Activated T-cell treated with anti-CD3 and anti-CD28 coated beads, Interleukin-2, amount 50 U/mL, for 24 hours (primary cell): ENCODE results near the gene TOM1.
A peak's percentile ranks its signal among the peaks of the same experiment; 100 is the strongest.

Experiments
- DNase-seq: peaks from one replicate; pipeline ENCODE4 v3.0.0-alpha.2; 2020
- H3K27ac Mint-ChIP-seq: 2 replicates; pipeline ENCODE4 v1.8.0; 2020; ENCODE audit warnings: mild to moderate bottlenecking, mixed read lengths
- H3K27me3 Mint-ChIP-seq: 2 replicates; pipeline ENCODE4 v1.8.0; 2020; ENCODE audit warnings: mixed read lengths
- H3K36me3 Mint-ChIP-seq: 2 replicates; pipeline ENCODE4 v1.8.0; 2020; ENCODE audit warnings: low read depth, mixed read lengths
- H3K4me1 Mint-ChIP-seq: 2 replicates; pipeline ENCODE4 v1.8.0; 2020; ENCODE audit warnings: low read depth, mixed read lengths
- H3K4me3 Mint-ChIP-seq: 2 replicates; pipeline ENCODE4 v1.8.0; 2020; ENCODE audit warnings: mild to moderate bottlenecking, moderate library complexity, mixed read lengths
- H3K9me3 Mint-ChIP-seq: 2 replicates; pipeline ENCODE4 v1.8.0; 2020; ENCODE audit warnings: mixed read lengths

Gene TOM1

GRCh38 chr22:35296051-35296450, 3.6 kb upstream of the TOM1 start:
- no peak for DNase-seq
- H3K27me3 Mint-ChIP-seq: no peaks in the 10 kb centered on the region
- H3K4me3 Mint-ChIP-seq: no peak overlapping the region
- no peak overlapping the region for H3K27ac Mint-ChIP-seq
- peaks cover 65% of the 10 kb centered on the region for H3K36me3 Mint-ChIP-seq
- H3K4me1 Mint-ChIP-seq: peaks cover 14% of the 10 kb centered on the region
- no peaks in the 10 kb centered on the region for H3K9me3 Mint-ChIP-seq

GRCh38 chr22:35299217-35299672, 449 bp upstream of the TOM1 start:
- no peak for DNase-seq
- Mint-ChIP-seq H3K9me3 (no peaks in the 10 kb centered on the region), H3K36me3 (peaks cover 39% of the 10 kb centered on the region), H3K27me3 (no peaks in the 10 kb centered on the region), H3K4me1 (peaks cover 37% of the 10 kb centered on the region), H3K27ac (peak overlapping the region; percentile 93), H3K4me3 (peak overlapping the region; percentile 84)

- Mint-ChIP-seq H3K27ac (peak overlapping the region; percentile 71), H3K9me3 (no peaks in the 10 kb centered on the region), H3K4me1 (peaks cover 53% of the 10 kb centered on the region), H3K36me3 (peaks cover 30% of the 10 kb centered on the region), H3K27me3 (no peaks in the 10 kb centered on the region), H3K4me3 (peak overlapping the region; percentile 84)
- no peak for DNase-seq
These were observed 1.7 kb downstream of the TOM1 start for GRCh38 chr22:35301372-35301874.

GRCh38 chr22:35303029-35303624, 3.4 kb downstream of the TOM1 start:
- H3K27me3 Mint-ChIP-seq: no peaks in the 10 kb centered on the region
- H3K4me1 Mint-ChIP-seq: peaks cover 70% of the 10 kb centered on the region
- peaks cover 20% of the 10 kb centered on the region for H3K36me3 Mint-ChIP-seq
- DNase-seq: no peak
- H3K4me3 Mint-ChIP-seq: no peak overlapping the region
- peak overlapping the region; percentile 52 for H3K27ac Mint-ChIP-seq
- H3K9me3 Mint-ChIP-seq: no peaks in the 10 kb centered on the region

- Mint-ChIP-seq H3K4me3 (no peak overlapping the region), H3K36me3 (peaks cover 10% of the 10 kb centered on the region), H3K27ac (peak overlapping the region; percentile 8), H3K4me1 (peaks cover 82% of the 10 kb centered on the region), H3K27me3 (no peaks in the 10 kb centered on the region), H3K9me3 (no peaks in the 10 kb centered on the region)
- DNase-seq: no peak
These were observed 5.9 kb downstream of the TOM1 start for GRCh38 chr22:35305525-35306070.

- peak overlapping the region; percentile 10 for H3K27ac Mint-ChIP-seq
- peaks cover 10% of the 10 kb centered on the region for H3K36me3 Mint-ChIP-seq
- H3K4me3 Mint-ChIP-seq: no peak overlapping the region
- no peak for DNase-seq
- H3K4me1 Mint-ChIP-seq: peaks cover 84% of the 10 kb centered on the region
- H3K9me3 Mint-ChIP-seq: no peaks in the 10 kb centered on the region
- H3K27me3 Mint-ChIP-seq: no peaks in the 10 kb centered on the region
These were observed 6.8 kb downstream of the TOM1 start for GRCh38 chr22:35306350-35306967.

- DNase-seq: no peak
- no peaks in the 10 kb centered on the region for H3K9me3 Mint-ChIP-seq
- no peak overlapping the region for H3K4me3 Mint-ChIP-seq
- H3K27me3 Mint-ChIP-seq: no peaks in the 10 kb centered on the region
- no peak overlapping the region for H3K27ac Mint-ChIP-seq
- H3K4me1 Mint-ChIP-seq: peaks cover 86% of the 10 kb centered on the region
- H3K36me3 Mint-ChIP-seq: peaks cover 9% of the 10 kb centered on the region
These were observed 7.7 kb downstream of the TOM1 start for GRCh38 chr22:35307372-35307771.

GRCh38 chr22:35307892-35308291, 8.2 kb downstream of the TOM1 start:
- peaks cover 86% of the 10 kb centered on the region for H3K4me1 Mint-ChIP-seq
- H3K27me3 Mint-ChIP-seq: no peaks in the 10 kb centered on the region
- H3K27ac Mint-ChIP-seq: peak overlapping the region; percentile 55
- no peak overlapping the region for H3K4me3 Mint-ChIP-seq
- no peak for DNase-seq
- H3K9me3 Mint-ChIP-seq: no peaks in the 10 kb centered on the region
- H3K36me3 Mint-ChIP-seq: peaks cover 10% of the 10 kb centered on the region

GRCh38 chr22:35308480-35309021, 8.9 kb downstream of the TOM1 start:
- Mint-ChIP-seq H3K27me3 (no peaks in the 10 kb centered on the region), H3K27ac (peak overlapping the region; percentile 86), H3K9me3 (no peaks in the 10 kb centered on the region), H3K4me1 (peaks cover 87% of the 10 kb centered on the region), H3K36me3 (peaks cover 7% of the 10 kb centered on the region), H3K4me3 (no peak overlapping the region)
- no peak for DNase-seq

GRCh38 chr22:35310556-35311550, 11.2 kb downstream of the TOM1 start:
- H3K9me3 Mint-ChIP-seq: no peaks in the 10 kb centered on the region
- peaks cover 91% of the 10 kb centered on the region for H3K4me1 Mint-ChIP-seq
- peak overlapping the region; percentile 80 for H3K27ac Mint-ChIP-seq
- H3K36me3 Mint-ChIP-seq: peaks cover 3% of the 10 kb centered on the region
- no peak for DNase-seq
- no peak overlapping the region for H3K4me3 Mint-ChIP-seq
- H3K27me3 Mint-ChIP-seq: no peaks in the 10 kb centered on the region

GRCh38 chr22:35311551-35311999, 11.9 kb downstream of the TOM1 start:
- Mint-ChIP-seq H3K4me1 (peaks cover 89% of the 10 kb centered on the region), H3K4me3 (no peak overlapping the region), H3K27ac (no peak overlapping the region), H3K27me3 (no peaks in the 10 kb centered on the region), H3K9me3 (no peaks in the 10 kb centered on the region), H3K36me3 (peaks cover 3% of the 10 kb centered on the region)
- no peak for DNase-seq

GRCh38 chr22:35312198-35313059, 12.7 kb downstream of the TOM1 start:
- peak; percentile 31 for DNase-seq
- H3K27ac Mint-ChIP-seq: peak overlapping the region; percentile 68
- no peaks in the 10 kb centered on the region for H3K9me3 Mint-ChIP-seq
- H3K36me3 Mint-ChIP-seq: peaks cover 3% of the 10 kb centered on the region
- no peaks in the 10 kb centered on the region for H3K27me3 Mint-ChIP-seq
- no peak overlapping the region for H3K4me3 Mint-ChIP-seq
- peaks cover 80% of the 10 kb centered on the region for H3K4me1 Mint-ChIP-seq

- Mint-ChIP-seq H3K27ac (peak overlapping the region; percentile 68), H3K4me1 (peaks cover 70% of the 10 kb centered on the region), H3K36me3 (peaks cover 12% of the 10 kb centered on the region), H3K27me3 (no peaks in the 10 kb centered on the region), H3K4me3 (no peak overlapping the region), H3K9me3 (no peaks in the 10 kb centered on the region)
- DNase-seq: peak; percentile 33
These were observed 13.8 kb downstream of the TOM1 start for GRCh38 chr22:35313311-35314121.
